Measurements from ENCODE around the gene COL18A1.

The COL18A1 gene

GRCh38 chr21:45393021-45393420 is 11.9 kb upstream of the COL18A1 start:
- no peak for DNase-seq (ENCODE audit: low read depth)
- TF ChIP-seq, protein P1, sequence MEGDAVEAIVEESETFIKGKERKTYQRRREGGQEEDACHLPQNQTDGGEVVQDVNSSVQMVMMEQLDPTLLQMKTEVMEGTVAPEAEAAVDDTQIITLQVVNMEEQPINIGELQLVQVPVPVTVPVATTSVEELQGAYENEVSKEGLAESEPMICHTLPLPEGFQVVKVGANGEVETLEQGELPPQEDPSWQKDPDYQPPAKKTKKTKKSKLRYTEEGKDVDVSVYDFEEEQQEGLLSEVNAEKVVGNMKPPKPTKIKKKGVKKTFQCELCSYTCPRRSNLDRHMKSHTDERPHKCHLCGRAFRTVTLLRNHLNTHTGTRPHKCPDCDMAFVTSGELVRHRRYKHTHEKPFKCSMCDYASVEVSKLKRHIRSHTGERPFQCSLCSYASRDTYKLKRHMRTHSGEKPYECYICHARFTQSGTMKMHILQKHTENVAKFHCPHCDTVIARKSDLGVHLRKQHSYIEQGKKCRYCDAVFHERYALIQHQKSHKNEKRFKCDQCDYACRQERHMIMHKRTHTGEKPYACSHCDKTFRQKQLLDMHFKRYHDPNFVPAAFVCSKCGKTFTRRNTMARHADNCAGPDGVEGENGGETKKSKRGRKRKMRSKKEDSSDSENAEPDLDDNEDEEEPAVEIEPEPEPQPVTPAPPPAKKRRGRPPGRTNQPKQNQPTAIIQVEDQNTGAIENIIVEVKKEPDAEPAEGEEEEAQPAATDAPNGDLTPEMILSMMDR (IDR thresholded peaks at IDR 0.05; ENCODE audit: low read depth, low read length): no peak
- H3K4me3 ChIP-seq (ENCODE audit: low read depth, low read length): no peak overlapping the region

GRCh38 chr21:45393833-45394638 is 10.9 kb upstream of the COL18A1 start:
- TF ChIP-seq MYC (IDR thresholded peaks at IDR 0.05; ENCODE audit: low read depth, low read length) (no peak), POLR2A (IDR thresholded peaks at IDR 0.05; ENCODE audit: extremely low read depth, insufficient read length) (no peak)
- TF ChIP-seq, protein P1 (IDR thresholded peaks at IDR 0.05; ENCODE audit: low read depth, low read length): no peak
- TF ChIP-seq, protein P2, sequence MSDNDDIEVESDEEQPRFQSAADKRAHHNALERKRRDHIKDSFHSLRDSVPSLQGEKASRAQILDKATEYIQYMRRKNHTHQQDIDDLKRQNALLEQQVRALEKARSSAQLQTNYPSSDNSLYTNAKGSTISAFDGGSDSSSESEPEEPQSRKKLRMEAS (IDR thresholded peaks at IDR 0.05; ENCODE audit: low read depth, low read length): no peak
- DNase-seq (ENCODE audit: low read depth): no peak
- H3K4me3 ChIP-seq (ENCODE audit: low read depth, low read length): no peak overlapping the region

DNA sequence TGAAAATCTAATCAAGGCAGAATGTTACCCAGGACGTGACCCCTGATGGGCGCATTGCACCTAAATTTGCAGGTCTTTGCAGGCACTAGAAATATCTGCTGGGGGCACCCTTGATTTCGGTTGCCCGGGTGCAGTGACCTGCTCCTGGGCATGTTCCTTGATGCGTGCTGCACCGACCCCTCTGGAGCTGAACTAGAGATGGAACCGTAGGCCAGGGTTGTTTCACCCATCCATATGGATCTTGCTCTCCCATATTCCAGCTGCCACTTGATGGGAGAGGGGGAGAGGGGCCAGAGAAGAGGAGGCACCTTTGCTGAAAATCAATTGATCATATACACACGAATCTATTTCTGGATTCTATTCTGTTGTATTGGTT is 8.4 kb upstream of the COL18A1 start:
- no peak overlapping the region for H3K4me3 ChIP-seq (ENCODE audit: low read depth, low read length)
- DNase-seq (ENCODE audit: low read depth): no peak
- TF ChIP-seq POLR2A (IDR thresholded peaks at IDR 0.05; ENCODE audit: extremely low read depth, insufficient read length) (no peak), MYC (IDR thresholded peaks at IDR 0.05; ENCODE audit: low read depth, low read length) (no peak)
- TF ChIP-seq, protein P2 (IDR thresholded peaks at IDR 0.05; ENCODE audit: low read depth, low read length): no peak
- TF ChIP-seq, protein P1 (IDR thresholded peaks at IDR 0.05; ENCODE audit: low read depth, low read length): no peak

DNA sequence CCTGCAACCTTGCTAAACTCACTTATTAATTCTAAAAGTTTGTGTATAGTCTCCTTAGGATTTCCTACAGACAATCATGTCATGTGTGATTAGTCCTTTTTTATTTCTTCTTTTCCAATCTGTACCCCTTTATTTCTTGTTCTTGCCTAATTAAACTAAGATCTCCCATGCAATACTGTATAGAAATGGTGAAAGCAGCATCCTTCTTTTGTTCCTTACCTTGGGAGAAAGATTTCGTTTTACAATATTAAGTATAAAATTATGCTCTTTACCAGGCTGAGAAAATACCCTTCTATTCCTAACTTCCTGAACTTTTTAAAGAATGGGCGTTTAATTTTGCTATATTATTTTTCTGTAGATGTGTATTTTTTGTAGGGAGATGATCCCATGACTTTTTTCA is 7.6 kb upstream of the COL18A1 start:
- no peak for DNase-seq (ENCODE audit: low read depth)

GRCh38 chr21:45401054-45401518 is 3.9 kb upstream of the COL18A1 start:
- TF ChIP-seq POLR2A (IDR thresholded peaks at IDR 0.05; ENCODE audit: extremely low read depth, insufficient read length) (no peak), MYC (IDR thresholded peaks at IDR 0.05; ENCODE audit: low read depth, low read length) (no peak)
- TF ChIP-seq, protein P1 (IDR thresholded peaks at IDR 0.05; ENCODE audit: low read depth, low read length): no peak
- TF ChIP-seq, protein P2 (IDR thresholded peaks at IDR 0.05; ENCODE audit: low read depth, low read length): no peak
- no peak for DNase-seq (ENCODE audit: low read depth)

More for the DNA sequence above, 7.6 kb upstream of the COL18A1 start:
- TF ChIP-seq, protein P1 (IDR thresholded peaks at IDR 0.05; ENCODE audit: low read depth, low read length): no peak
- TF ChIP-seq, protein P2 (IDR thresholded peaks at IDR 0.05; ENCODE audit: low read depth, low read length): no peak
- TF ChIP-seq MYC (IDR thresholded peaks at IDR 0.05; ENCODE audit: low read depth, low read length) (no peak), POLR2A (IDR thresholded peaks at IDR 0.05; ENCODE audit: extremely low read depth, insufficient read length) (no peak)
- H3K4me3 ChIP-seq (ENCODE audit: low read depth, low read length): no peak overlapping the region

More at GRCh38 chr21:45401054-45401518, 3.9 kb upstream of the COL18A1 start:
- H3K4me3 ChIP-seq (ENCODE audit: low read depth, low read length): no peak overlapping the region

Measured in NB4 (cell line).